Astrocyte of the spinal cord (primary cell): ENCODE data around the gene NTRK1.

Source experiments
- DNase-seq: peaks from one replicate; pipeline ENCODE4 v3.0.0; 2011; ENCODE audit warnings: low read depth, low spot score
- H3K4me3 ChIP-seq: 2 replicates; pipeline ENCODE4 v1.5.1; 2011; ENCODE audit warnings: low read depth, mild to moderate bottlenecking, low read length, moderate library complexity
- in situ Hi-C: cut with HindIII; loops from 2 replicates; pipeline ENCODE4 v1.10.0; 2017; ENCODE audit warnings: low sequenced_read_pairs
- TF ChIP-seq, protein P1 (sequence below): IDR thresholded peaks from 2 replicates; pipeline ENCODE4 v1.5.1; 2012; ENCODE audit warnings: low read depth, mild to moderate bottlenecking, low read length, inconsistent platforms

The NTRK1 gene

DNA sequence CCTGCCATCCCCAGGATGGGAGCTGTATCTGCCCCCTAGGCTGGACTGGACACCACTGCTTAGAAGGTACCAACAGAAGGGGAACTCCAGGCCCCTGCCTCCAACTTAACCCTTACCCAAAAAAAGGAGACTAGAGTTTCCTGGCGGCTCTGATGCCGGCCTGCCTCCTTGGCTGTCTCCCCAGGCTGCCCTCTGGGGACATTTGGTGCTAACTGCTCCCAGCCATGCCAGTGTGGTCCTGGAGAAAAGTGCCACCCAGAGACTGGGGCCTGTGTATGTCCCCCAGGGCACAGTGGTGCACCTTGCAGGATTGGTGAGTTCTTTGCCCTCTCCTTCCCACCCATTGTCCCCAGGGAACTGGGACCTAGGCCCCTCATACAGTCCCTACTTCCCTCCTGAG, 51.6 kb downstream of the NTRK1 start:
- TF ChIP-seq, protein P1, sequence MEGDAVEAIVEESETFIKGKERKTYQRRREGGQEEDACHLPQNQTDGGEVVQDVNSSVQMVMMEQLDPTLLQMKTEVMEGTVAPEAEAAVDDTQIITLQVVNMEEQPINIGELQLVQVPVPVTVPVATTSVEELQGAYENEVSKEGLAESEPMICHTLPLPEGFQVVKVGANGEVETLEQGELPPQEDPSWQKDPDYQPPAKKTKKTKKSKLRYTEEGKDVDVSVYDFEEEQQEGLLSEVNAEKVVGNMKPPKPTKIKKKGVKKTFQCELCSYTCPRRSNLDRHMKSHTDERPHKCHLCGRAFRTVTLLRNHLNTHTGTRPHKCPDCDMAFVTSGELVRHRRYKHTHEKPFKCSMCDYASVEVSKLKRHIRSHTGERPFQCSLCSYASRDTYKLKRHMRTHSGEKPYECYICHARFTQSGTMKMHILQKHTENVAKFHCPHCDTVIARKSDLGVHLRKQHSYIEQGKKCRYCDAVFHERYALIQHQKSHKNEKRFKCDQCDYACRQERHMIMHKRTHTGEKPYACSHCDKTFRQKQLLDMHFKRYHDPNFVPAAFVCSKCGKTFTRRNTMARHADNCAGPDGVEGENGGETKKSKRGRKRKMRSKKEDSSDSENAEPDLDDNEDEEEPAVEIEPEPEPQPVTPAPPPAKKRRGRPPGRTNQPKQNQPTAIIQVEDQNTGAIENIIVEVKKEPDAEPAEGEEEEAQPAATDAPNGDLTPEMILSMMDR: no peak
- no peak for DNase-seq
- H3K4me3 ChIP-seq: no peak overlapping the region
- in situ Hi-C loops: no loop called here

DNA sequence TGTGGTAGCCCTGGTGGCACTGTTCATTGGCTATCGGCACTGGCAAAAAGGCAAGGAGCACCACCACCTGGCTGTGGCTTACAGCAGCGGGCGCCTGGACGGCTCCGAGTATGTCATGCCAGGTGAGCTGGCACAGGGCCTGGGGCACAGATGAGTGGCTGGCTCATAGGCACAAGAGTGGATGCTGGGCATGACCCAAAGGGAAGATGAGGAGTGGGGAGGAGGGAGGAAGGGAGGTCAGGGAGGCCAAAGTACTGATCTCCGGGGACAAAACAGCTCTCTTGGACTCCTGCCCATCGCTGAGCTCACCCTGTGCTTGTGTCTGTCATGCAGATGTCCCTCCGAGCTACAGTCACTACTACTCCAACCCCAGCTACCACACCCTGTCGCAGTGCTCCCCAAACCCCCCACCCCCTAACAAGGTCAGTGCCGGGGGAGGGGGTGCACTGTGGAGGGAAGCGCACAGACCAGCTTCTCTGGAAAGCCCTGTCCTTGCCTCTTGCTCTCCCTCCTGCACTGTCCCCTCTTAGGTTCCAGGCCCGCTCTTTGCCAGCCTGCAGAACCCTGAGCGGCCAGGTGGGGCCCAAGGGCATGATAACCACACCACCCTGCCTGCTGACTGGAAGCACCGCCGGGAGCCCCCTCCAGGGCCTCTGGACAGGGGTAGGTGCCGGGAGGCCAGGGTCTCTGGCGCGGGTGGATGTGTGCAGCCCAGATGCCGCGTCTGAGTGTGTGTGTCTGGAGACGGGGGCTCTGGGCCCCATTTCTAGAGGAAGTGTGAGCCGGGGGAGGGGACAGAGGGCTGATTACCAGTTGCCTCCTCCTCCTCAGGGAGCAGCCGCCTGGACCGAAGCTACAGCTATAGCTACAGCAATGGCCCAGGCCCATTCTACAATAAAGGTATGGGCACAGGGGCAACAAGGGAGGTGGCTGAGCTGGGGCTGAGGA, 52.5 kb downstream of the NTRK1 start:
- TF ChIP-seq, protein P1: no peak
- in situ Hi-C loops: no loop called here
- DNase-seq: no peak
- H3K4me3 ChIP-seq: no peak overlapping the region

DNA sequence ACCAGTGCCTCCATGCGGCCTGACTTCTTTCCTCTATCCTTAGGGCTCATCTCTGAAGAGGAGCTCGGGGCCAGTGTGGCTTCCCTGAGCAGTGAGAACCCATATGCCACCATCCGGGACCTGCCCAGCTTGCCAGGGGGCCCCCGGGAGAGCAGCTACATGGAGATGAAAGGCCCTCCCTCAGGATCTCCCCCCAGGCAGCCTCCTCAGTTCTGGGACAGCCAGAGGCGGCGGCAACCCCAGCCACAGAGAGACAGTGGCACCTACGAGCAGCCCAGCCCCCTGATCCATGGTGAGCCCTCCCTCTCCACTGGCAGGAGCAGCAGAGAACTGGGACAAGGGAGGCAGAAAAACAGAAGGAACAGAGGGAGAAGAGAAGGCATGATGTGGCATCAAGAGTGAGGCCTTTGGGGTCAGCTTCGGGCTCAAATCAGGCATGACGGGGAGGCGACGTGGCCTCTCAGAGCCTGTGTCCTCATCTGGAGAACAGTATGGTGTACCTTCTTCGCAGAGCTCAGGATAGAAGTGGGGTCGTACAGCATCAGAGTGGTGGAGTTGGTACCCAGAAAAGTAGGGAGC, 53.2 kb downstream of the NTRK1 start:
- H3K4me3 ChIP-seq: no peak overlapping the region
- in situ Hi-C loops: no loop called here
- TF ChIP-seq, protein P1: no peak
- DNase-seq: no peak

DNA sequence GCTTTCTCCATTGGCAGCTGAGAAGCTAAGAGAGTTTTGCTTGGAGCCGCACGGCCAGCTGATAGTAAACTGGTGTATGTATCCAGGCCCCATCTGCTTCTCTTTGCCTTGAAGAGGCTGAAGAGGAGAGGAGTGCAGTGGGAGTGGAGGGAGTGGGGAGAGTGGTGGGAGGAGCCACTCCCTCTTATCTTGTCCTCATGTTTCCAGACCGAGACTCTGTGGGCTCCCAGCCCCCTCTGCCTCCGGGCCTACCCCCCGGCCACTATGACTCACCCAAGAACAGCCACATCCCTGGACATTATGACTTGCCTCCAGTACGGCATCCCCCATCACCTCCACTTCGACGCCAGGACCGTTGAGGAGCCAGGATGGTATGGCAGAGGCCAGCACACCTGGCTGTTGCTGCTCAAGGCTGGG, 53.8 kb downstream of the NTRK1 start:
- TF ChIP-seq, protein P1: no peak
- H3K4me3 ChIP-seq: no peak overlapping the region
- in situ Hi-C loops: no loop called here
- DNase-seq: peak; percentile 54

DNA sequence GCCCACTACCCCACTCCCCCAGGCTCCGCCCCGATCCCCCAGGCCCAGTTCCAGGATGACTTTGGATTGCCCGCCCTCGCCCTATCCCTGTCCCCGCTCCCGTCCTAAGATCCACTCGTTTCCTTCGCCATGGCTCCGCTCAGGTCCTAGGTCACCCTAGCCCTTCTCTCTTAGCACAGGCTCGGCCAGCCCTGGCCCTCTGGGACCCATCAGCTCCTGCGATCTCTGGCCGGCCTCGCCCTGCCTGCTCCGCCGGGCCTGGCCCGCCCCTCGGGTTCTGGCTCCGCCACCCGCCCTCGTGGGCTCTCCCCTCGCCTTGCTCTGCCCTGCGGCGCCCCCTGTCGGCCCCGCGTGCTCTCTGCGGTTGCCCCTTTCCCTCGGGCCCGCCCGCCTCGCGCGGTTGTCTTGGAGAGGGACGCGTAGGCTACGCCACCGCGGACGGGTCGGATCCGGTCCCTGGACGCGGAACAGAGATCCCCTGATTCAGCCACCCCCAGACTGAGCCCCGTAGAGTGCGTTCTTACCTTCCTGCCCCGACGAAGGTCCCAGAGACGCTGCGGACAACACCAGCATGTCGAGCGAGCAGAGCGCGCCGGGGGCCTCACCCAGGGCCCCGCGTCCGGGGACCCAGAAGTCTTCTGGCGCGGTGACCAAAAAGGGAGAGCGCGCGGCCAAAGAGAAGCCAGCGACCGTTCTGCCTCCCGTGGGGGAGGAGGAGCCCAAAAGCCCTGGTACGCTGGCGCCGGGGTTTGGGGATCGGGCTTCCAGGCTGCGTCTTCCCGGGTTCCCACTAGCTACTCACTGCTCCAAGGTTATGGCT, 59.8 kb downstream of the NTRK1 start, which contains the start of gene LRRC71:
Gene LRRC71 (plus strand): TSS at position 400 of the 820 bp plus-strand sequence. CDS start 172 bp downstream, at position 572.
- in situ Hi-C loops: no loop called here
- peak within 1 kb of the TSS; percentile 25 for H3K4me3 ChIP-seq
- TF ChIP-seq, protein P1: peak; percentile 87
- DNase-seq: peak; percentile 75

DNA sequence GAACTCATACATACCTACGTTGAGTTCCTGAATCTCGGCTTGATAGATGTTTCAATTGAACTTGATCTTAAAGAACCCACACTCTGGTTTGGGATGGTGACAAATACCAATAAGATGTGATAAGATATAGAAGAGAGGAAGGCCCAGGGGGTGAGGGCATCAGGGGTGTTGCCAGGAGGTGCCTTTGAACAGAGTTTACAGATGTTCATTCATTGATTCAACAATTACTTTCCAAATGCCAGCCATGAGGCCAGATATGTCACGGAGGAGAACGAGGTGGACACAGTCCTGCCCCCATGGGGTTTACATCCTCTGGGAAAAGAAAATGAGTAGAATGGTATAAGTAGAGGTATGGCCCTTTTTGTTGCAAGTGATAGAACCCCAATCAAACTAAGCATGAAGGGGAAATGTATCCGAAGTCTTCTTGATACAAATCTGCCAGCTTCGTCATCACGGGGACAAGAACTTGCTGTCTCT, 60.4 kb downstream of the NTRK1 start:
- no peak for DNase-seq
- H3K4me3 ChIP-seq: no peak overlapping the region
- in situ Hi-C loops: no loop called here
- TF ChIP-seq, protein P1: no peak
